Loucy (cell line): ENCODE data around the gene NSUN3.
A peak's percentile ranks its signal among the peaks of the same experiment; 100 is the strongest.

Experiments
- H2AFZ ChIP-seq: fragments of 200-600 bp; sonication (generic); 2 replicates; pipeline ENCODE4 v1.6.0; 2016; ENCODE audit warnings: antibody characterized with exemption, mild to moderate bottlenecking, low read length, moderate library complexity
- H3F3A ChIP-seq: fragments of 200-600 bp; 2 replicates; pipeline ENCODE4 v1.6.0; 2016; ENCODE audit warnings: antibody characterized with exemption, low read depth, mild to moderate bottlenecking
- H3K27me3 ChIP-seq: fragments of 200-600 bp; sonication (generic); 2 replicates; pipeline ENCODE4 v1.6.1; 2014; ENCODE audit warnings: low read length, mild to moderate bottlenecking; ENCODE audit not compliant: insufficient read depth, poor library complexity, severe bottlenecking
- H3K36me3 ChIP-seq: fragments of 200-600 bp; sonication (generic); 2 replicates; pipeline ENCODE4 v1.6.1; 2016; ENCODE audit warnings: low read length; ENCODE audit not compliant: insufficient read depth
- H3K4me1 ChIP-seq: fragments of 200-600 bp; sonication (generic); 2 replicates; pipeline ENCODE4 v1.5.1; 2014; ENCODE audit warnings: low read length, mild to moderate bottlenecking; ENCODE audit not compliant: insufficient read depth, poor library complexity, severe bottlenecking
- H3K4me2 ChIP-seq: fragments of 200-600 bp; sonication (generic); 2 replicates; pipeline ENCODE4 v1.6.0; 2014; ENCODE audit warnings: antibody characterized with exemption, low read length, low read depth, mild to moderate bottlenecking; ENCODE audit not compliant: poor library complexity, severe bottlenecking
- H3K4me3 ChIP-seq: fragments of 200-600 bp; sonication (generic); 2 replicates; pipeline ENCODE4 v1.5.1; 2014; ENCODE audit warnings: low read length, mild to moderate bottlenecking, mixed read lengths; ENCODE audit not compliant: poor library complexity, severe bottlenecking
- H3K79me2 ChIP-seq: fragments of 200-600 bp; sonication (generic); 2 replicates; pipeline ENCODE4 v1.6.1; 2014; ENCODE audit warnings: low read length; ENCODE audit not compliant: insufficient read depth
- H3K9ac ChIP-seq: fragments of 200-600 bp; sonication (generic); 2 replicates; pipeline ENCODE4 v1.6.0; 2014; ENCODE audit warnings: mild to moderate bottlenecking, low read depth, low read length, moderate library complexity; ENCODE audit not compliant: poor library complexity, severe bottlenecking
- H3K9me2 ChIP-seq: fragments of 200-600 bp; sonication (generic); replicated peaks from 2 replicates; pipeline ENCODE4 v1.6.1; 2016; ENCODE audit warnings: low read depth, low read length, mixed read lengths
- H3K9me3 ChIP-seq: fragments of 200-600 bp; sonication (generic); 2 replicates; pipeline ENCODE4 v1.6.1; 2014; ENCODE audit warnings: mild to moderate bottlenecking, antibody characterized with exemption, low read length, low read depth; ENCODE audit not compliant: insufficient read depth
- H4K20me1 ChIP-seq: fragments of 200-600 bp; sonication (generic); 2 replicates; pipeline ENCODE4 v1.6.0; 2014; ENCODE audit warnings: antibody characterized with exemption, low read length, mild to moderate bottlenecking; ENCODE audit not compliant: insufficient read depth, poor library complexity, severe bottlenecking
- EZH2phosphoT487 ChIP-seq: fragments of 200-600 bp; IDR thresholded peaks from 2 replicates; pipeline ENCODE4 v1.6.1; 2018; ENCODE audit warnings: antibody characterized with exemption, mild to moderate bottlenecking, moderate library complexity, borderline replicate concordance
- TF ChIP-seq, protein P1 (sequence below): fragments of 200-600 bp; sonication (generic); conservative IDR thresholded peaks from 2 replicates; pipeline ENCODE4 v1.5.1; 2014; ENCODE audit warnings: mild to moderate bottlenecking, antibody characterized with exemption, low read length

Gene NSUN3

DNA sequence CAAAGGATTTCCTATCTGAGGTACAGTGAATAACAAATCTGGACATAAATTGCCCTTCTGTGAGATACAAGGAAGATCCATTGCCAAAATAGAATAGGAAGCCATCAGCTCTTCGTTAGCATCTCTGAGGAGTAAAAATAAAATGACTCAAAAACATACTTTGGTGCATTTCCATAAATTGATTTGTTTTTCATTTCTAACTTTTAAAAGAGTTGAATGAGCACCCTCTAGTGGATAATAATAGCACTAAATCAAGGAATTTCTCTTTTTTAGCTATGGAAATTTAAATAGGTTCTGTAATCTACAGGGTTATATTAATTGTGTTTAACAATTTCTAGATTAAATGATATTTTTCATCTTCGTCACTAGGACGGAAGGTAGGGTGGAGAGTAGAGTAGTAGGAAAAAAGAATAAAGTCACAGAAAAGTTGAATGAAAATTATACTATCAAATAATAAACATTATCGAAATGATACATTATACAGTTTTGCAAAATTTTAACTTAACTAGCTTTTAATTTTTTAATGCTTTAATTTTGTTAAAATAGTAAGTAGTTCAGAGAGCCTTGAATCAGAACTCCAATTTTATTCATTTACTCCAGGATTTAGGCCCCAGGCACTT lies 6.4 kb downstream of the NSUN3 start:
- H3K4me2 ChIP-seq, result peak overlapping the region; percentile 4
- H3K4me3 ChIP-seq, result no peak overlapping the region
- H3K9me2 ChIP-seq, result no peaks in the 10 kb centered on the region
- H3K9ac ChIP-seq, result no peak overlapping the region
- H3K4me1 ChIP-seq, result peaks cover 35% of the 10 kb centered on the region
- no peak for TF ChIP-seq EZH2phosphoT487
- TF ChIP-seq, protein P1, sequence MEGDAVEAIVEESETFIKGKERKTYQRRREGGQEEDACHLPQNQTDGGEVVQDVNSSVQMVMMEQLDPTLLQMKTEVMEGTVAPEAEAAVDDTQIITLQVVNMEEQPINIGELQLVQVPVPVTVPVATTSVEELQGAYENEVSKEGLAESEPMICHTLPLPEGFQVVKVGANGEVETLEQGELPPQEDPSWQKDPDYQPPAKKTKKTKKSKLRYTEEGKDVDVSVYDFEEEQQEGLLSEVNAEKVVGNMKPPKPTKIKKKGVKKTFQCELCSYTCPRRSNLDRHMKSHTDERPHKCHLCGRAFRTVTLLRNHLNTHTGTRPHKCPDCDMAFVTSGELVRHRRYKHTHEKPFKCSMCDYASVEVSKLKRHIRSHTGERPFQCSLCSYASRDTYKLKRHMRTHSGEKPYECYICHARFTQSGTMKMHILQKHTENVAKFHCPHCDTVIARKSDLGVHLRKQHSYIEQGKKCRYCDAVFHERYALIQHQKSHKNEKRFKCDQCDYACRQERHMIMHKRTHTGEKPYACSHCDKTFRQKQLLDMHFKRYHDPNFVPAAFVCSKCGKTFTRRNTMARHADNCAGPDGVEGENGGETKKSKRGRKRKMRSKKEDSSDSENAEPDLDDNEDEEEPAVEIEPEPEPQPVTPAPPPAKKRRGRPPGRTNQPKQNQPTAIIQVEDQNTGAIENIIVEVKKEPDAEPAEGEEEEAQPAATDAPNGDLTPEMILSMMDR, result peak; percentile 84
- peaks cover 16% of the 10 kb centered on the region for H4K20me1 ChIP-seq
- no peaks in the 10 kb centered on the region; the same call in 1 of the 2 replicates for H3K9me3 ChIP-seq
- no peaks in the 10 kb centered on the region for H3F3A ChIP-seq
- H3K36me3 ChIP-seq, result 0 out of 2 replicates have a peak, but pooled peaks cover 5% of the 10 kb centered on the region
- peaks cover 27% of the 10 kb centered on the region for H3K79me2 ChIP-seq
- H2AFZ ChIP-seq, result no peak overlapping the region
- H3K27me3 ChIP-seq, result no peaks in the 10 kb centered on the region

DNA sequence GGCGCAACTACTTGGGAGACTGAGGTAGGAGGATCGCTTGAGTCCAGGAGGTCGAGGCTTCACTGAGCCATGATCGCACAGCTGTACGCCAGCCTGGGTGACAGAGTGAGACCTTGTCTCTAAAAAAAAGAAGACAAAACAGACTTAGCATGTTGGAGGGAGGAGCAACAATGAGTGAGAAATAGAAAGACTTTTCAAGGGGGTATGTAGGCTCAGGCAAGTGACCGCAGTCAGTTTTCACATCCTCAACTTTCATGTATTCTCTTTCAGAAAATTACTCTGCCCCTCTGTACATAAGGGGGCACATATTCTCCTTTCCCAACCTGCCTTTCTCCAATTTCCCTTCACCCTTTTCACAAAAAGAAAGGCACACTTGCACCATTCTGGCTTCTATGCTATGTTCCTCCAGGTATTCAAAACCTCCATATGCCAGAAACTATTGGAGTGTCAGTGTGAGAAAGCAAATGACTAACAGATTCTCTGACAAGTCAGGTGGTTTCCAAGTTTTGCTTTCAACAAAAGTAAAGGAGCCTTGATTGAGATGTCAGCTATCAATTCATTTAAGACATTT lies 7.6 kb downstream of the NSUN3 start:
- no peaks in the 10 kb centered on the region for H3F3A ChIP-seq
- no peak overlapping the region for H3K4me3 ChIP-seq
- no peak overlapping the region for H3K9ac ChIP-seq
- H3K4me2 ChIP-seq, result no peak overlapping the region
- peaks cover 16% of the 10 kb centered on the region for H4K20me1 ChIP-seq
- H3K79me2 ChIP-seq, result peaks cover 16% of the 10 kb centered on the region
- TF ChIP-seq EZH2phosphoT487, result no peak
- TF ChIP-seq, protein P1, result no peak
- 0 out of 2 replicates have a peak, but pooled peaks cover 5% of the 10 kb centered on the region for H3K36me3 ChIP-seq
- H2AFZ ChIP-seq, result no peak overlapping the region
- H3K4me1 ChIP-seq, result peaks cover 24% of the 10 kb centered on the region
- no peaks in the 10 kb centered on the region for H3K9me2 ChIP-seq
- H3K9me3 ChIP-seq, result no peaks in the 10 kb centered on the region; the same call in 1 of the 2 replicates
- H3K27me3 ChIP-seq, result no peaks in the 10 kb centered on the region

DNA sequence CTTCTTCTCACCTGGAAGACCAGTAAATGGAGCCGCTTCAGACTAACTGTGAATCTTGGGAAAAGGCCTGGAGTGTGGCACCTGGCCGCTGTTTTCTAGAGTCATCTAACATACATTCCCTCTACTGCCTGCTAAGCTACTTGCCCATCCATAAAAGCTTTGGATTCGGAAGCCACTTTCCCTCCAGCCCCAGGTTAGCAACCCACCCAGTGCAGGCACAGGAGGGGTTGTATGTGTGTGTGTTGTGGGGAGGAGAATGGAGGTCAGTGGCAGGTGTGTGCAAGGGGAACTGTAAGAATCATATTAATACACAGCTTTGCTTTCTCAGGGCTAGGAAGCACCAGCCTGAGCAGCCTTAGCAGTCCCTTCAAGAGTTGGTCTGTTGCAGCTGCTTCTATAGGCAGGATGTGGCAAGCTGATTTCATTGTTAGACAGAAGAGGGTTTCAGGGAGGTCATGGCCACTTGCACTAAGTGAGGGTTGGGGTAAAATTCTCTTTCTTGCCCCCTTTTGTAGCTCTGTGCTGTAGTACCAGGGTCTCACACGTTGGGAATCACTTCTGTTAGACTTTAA lies 8.9 kb downstream of the NSUN3 start:
- peaks cover 11% of the 10 kb centered on the region; the same call in 1 of the 2 replicates for H3K79me2 ChIP-seq

More for the DNA sequence above, 8.9 kb downstream of the NSUN3 start:
- H3F3A ChIP-seq, result no peaks in the 10 kb centered on the region
- no peak overlapping the region for H2AFZ ChIP-seq
- TF ChIP-seq EZH2phosphoT487, result no peak
- TF ChIP-seq, protein P1, result no peak
- peaks cover 14% of the 10 kb centered on the region for H4K20me1 ChIP-seq
- H3K9ac ChIP-seq, result no peak overlapping the region
- H3K4me2 ChIP-seq, result peak overlapping the region; percentile 36
- no peak overlapping the region for H3K4me3 ChIP-seq
- peaks cover 8% of the 10 kb centered on the region; the same call in 1 of the 2 replicates for H3K36me3 ChIP-seq
- H3K4me1 ChIP-seq, result peaks cover 13% of the 10 kb centered on the region
- no peaks in the 10 kb centered on the region; the same call in 1 of the 2 replicates for H3K9me3 ChIP-seq
- no peaks in the 10 kb centered on the region for H3K9me2 ChIP-seq
- H3K27me3 ChIP-seq, result no peaks in the 10 kb centered on the region
